GM12874 (cell line): ENCODE measurements around the gene IGDCC3.

ENCODE experiments used
- TF ChIP-seq, protein P1 (sequence below): IDR thresholded peaks from 2 replicates; pipeline ENCODE4 v1.5.1; 2011; ENCODE audit warnings: low read depth, mild to moderate bottlenecking, control low read depth, low read length, moderate library complexity; ENCODE audit not compliant: insufficient read depth

IGDCC3 gene

DNA sequence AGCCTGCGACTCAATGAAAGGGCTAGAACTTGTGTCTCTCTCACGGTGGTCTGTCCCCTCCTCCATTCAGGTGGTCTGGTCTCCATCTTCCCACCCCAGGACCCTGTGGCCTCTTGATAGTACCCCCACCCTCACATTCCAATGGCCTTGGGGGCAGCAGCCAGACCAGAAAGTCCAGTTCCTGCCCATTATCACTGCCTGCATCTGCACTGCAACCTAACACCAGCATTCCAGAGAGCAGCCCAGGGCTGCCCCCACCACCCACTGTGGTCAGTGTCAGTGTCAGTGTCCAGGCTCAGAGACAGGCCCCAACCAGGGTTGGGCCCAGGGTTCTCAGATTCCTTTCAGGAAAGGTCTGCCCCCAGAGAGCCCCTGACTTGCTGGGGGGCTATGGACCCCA, 12.6 kb downstream of the IGDCC3 start:
- TF ChIP-seq, protein P1, sequence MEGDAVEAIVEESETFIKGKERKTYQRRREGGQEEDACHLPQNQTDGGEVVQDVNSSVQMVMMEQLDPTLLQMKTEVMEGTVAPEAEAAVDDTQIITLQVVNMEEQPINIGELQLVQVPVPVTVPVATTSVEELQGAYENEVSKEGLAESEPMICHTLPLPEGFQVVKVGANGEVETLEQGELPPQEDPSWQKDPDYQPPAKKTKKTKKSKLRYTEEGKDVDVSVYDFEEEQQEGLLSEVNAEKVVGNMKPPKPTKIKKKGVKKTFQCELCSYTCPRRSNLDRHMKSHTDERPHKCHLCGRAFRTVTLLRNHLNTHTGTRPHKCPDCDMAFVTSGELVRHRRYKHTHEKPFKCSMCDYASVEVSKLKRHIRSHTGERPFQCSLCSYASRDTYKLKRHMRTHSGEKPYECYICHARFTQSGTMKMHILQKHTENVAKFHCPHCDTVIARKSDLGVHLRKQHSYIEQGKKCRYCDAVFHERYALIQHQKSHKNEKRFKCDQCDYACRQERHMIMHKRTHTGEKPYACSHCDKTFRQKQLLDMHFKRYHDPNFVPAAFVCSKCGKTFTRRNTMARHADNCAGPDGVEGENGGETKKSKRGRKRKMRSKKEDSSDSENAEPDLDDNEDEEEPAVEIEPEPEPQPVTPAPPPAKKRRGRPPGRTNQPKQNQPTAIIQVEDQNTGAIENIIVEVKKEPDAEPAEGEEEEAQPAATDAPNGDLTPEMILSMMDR = no peak

DNA sequence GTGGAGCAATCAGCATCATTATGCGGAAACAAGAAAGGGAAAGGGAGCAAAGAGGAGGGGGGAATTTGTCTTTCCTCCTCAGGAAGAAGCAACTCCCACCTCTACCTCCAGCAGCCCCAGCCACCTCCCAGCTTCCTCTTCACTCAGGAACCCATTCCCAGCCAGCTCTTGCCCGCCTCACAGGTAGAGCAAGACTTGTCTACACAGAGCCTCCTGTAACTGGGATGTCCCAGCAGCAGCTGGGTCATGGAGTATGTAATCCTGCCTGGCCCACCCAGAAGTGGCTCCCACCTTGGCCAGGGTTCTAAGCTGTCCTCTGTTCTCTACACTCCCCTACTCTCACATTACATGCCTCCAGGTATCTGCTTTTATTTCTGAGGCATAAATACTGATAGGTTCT, 14.0 kb downstream of the IGDCC3 start:
- TF ChIP-seq, protein P1 = no peak

DNA sequence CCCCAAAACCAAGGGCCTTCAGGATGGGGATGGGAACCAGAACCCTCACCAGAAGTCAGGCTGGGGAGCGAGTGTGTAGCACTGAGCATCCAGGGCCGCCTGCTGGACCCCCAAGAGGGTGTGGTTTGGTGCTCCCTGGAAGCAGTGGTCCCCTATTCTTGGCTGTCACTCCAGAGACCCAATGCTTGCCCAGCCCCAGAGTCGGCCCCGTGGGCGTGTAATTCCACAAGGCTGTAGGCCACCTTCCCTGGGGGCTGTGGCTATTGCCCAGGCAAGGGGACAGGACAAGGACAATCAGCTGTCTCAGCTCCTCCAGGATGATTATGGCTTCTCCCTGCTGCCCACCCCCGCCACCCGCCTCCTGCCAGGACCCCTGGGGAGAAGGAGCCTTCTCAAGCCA, 14.5 kb downstream of the IGDCC3 start:
- TF ChIP-seq, protein P1 = no peak

DNA sequence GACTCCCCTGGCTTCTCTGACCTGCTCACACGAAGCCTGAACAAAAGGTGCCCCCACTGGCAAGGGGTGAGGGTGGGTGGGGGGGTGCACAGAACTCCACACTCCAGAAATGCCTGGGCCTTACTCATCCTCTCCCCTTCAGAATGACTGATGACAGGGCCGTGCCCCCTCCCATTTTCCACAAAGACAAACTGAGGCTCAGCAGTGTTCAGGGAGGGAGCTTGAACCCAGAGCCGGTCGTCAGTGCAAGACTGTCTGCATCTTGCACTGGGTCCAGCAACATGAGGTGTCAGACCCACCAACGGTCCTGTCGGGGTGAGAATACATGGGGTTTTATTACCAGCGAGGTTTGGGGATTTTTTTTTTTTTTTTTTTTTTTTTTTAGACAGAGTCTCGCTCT, 15.3 kb downstream of the IGDCC3 start:
- TF ChIP-seq, protein P1 = no peak

DNA sequence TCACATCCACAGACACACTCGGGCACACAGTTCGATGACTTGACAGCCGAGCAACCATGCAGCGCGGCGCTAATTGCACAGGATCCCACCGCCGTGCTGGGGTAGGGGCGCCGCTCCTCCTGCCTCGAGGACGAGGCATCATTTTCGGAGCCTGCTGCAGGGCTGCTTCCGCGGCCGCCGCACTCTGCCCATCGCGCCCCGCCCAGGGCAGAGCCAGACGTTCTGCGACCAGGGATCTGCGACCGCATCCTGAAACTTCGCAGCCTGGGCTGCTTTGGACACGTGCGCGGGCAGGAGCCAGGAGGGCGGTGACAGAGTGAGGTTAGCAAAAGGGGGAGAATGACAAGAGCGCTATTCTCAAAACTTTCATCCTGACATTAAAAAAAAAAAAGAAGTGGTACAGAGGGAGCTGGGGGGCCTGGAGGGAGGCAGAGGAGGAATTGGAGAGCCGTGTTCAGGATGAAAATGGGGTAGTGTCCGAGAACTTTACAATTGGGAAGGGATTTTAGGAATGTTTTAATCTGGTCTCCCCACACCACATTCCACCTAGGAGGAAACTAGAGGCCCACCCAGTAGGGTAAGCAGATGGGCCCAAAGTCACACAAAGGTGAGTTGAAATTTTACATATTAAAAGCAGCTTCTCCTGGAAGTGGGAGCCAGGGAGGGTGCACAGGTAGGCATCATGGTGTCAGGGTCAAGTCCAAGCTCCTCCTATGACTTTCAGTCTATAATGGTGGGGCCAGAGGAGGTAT, 15.9 kb downstream of the IGDCC3 start:
- TF ChIP-seq, protein P1 = no peak

DNA sequence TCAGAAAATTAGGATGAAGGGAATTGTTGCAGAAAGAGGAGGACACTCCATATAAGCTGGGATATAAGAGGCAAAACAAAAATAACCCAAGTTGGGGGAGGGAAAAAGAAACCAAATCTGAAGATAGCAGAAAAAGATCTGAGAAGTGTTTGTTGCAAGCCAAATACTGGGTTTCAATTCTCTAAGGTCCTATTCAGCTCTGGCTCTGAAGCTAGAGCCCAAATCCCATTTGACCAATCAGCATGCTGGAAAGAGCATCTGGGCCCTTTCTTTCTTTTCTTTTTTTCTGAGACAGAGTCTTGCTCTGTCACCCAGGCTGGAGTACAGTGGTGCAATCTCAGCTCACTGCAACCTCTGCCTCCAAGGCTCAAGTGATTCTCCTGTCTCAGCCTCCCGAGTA, 17.3 kb downstream of the IGDCC3 start:
- TF ChIP-seq, protein P1 = no peak

DNA sequence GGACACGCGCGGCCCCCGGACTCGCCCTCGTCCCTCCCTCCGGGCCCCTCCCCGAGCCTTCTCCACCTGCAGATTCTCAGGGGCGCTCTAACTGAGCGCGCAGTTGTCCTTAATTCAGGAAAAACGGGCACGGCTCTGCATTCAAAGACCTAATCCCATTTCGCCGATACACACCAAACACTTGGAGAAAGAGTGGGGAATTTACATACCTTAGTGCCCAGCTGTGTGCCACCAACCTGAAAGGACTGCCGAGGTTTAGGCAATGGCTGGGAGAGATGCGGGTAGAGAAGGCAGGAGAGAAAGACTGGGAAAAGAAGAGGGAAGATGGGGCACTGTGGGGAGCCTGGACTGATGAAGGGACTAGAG, 21.8 kb downstream of the IGDCC3 start:
- TF ChIP-seq, protein P1 = no peak
